Measurements from ENCODE around the gene VWDE.

- TF ChIP-seq CTCF (IDR thresholded peaks at IDR 0.05; ENCODE audit: poor library complexity, severe bottlenecking) (no peak), MXI1 (conservative IDR thresholded peaks at IDR 0.05; ENCODE audit: poor library complexity, severe bottlenecking) (no peak)
These were observed 11.4 kb upstream of the VWDE start for GRCh38 chr7:12415072-12415471.

Data from neural cell (in vitro differentiated cells).